Measurements from ENCODE around the gene SMPD1. TPM values are rescaled to one million over a fixed set of nuclear protein-coding genes. Genes with fewer than 3 reads are reported as not detected.

SMPD1 gene
- 10 to 100 TPM; 15.7 to 30.4 (median 17.3) TPM for total RNA-seq

- Histone ChIP-seq H3K36me3 (no peaks in the 10 kb centered on the region), H3K4me1 (peaks cover 0 to 10% of the 10 kb centered on the region in 2 donors), H3K9me3 (no peaks in the 10 kb centered on the region), H3K27ac (peak within 1 kb of the TSS; percentile 95 to 96), H3K4me3 (peak within 1 kb of the TSS; percentile 67 to 86 (median 76)), H3K27me3 (no peaks in the 10 kb centered on the region)
- TF ChIP-seq POLR2A (IDR thresholded peaks at IDR 0.05) = peak; percentile 10
- TF ChIP-seq CTCF (IDR thresholded peaks at IDR 0.05) = no peak
- TF ChIP-seq POLR2AphosphoS5 (IDR thresholded peaks at IDR 0.05) = peak; percentile 81 to 86 (median 83)
- intact Hi-C loops (cut with DNase I; ENCODE audit: low total_unique reads) = loop anchor here (10.0 kb wide), 1 partner anchor 45 kb away; no protein-coding TSS in a partner anchor
- DNase-seq (ENCODE audit: low spot score in 2 of 2) = peak; percentile 89 to 90
Measured at GRCh38 chr11:6389905-6390717, at the start of gene SMPD1. Gene SMPD1, plus strand, starts transcription at chr11:6390474. Its CDS starts 125 bp downstream, at chr11:6390599.

GRCh38 chr11:6345366-6345765 is 44.9 kb upstream of the SMPD1 start:
- no peaks in the 10 kb centered on the region for H3K36me3 ChIP-seq
- H3K9me3 ChIP-seq = no peaks in the 10 kb centered on the region
- no peaks in the 10 kb centered on the region for H3K27me3 ChIP-seq
- H3K4me1 ChIP-seq = no peaks in the 10 kb centered on the region
- H3K4me3 ChIP-seq = no peak overlapping the region
- no peak overlapping the region for H3K27ac ChIP-seq
- TF ChIP-seq POLR2A (IDR thresholded peaks at IDR 0.05) = no peak
- TF ChIP-seq POLR2AphosphoS5 (IDR thresholded peaks at IDR 0.05) = no peak
- TF ChIP-seq CTCF (IDR thresholded peaks at IDR 0.05) = no peak
- DNase-seq (ENCODE audit: low spot score in 2 of 2) = no peak
- intact Hi-C loops (cut with DNase I; ENCODE audit: low total_unique reads) = no loop called here

GRCh38 chr11:6350043-6350442 is 40.2 kb upstream of the SMPD1 start:
- Histone ChIP-seq H3K4me3 (no peak overlapping the region), H3K27ac (no peak overlapping the region), H3K9me3 (no peaks in the 10 kb centered on the region), H3K27me3 (no peaks in the 10 kb centered on the region), H3K36me3 (no peaks in the 10 kb centered on the region), H3K4me1 (no peaks in the 10 kb centered on the region)
- no peak for DNase-seq (ENCODE audit: low spot score in 2 of 2)
- TF ChIP-seq CTCF (IDR thresholded peaks at IDR 0.05) = no peak
- TF ChIP-seq POLR2AphosphoS5 (IDR thresholded peaks at IDR 0.05) = no peak
- TF ChIP-seq POLR2A (IDR thresholded peaks at IDR 0.05) = no peak
- intact Hi-C loops (cut with DNase I; ENCODE audit: low total_unique reads) = no loop called here

GRCh38 chr11:6350486-6350885 is 39.8 kb upstream of the SMPD1 start:
- intact Hi-C loops (cut with DNase I; ENCODE audit: low total_unique reads) = no loop called here

More at GRCh38 chr11:6350486-6350885, 39.8 kb upstream of the SMPD1 start:
- Histone ChIP-seq H3K36me3 (no peaks in the 10 kb centered on the region), H3K4me1 (no peaks in the 10 kb centered on the region), H3K27me3 (no peaks in the 10 kb centered on the region), H3K27ac (no peak overlapping the region), H3K4me3 (no peak overlapping the region), H3K9me3 (no peaks in the 10 kb centered on the region)
- DNase-seq (ENCODE audit: low spot score in 2 of 2) = no peak
- TF ChIP-seq POLR2A (IDR thresholded peaks at IDR 0.05) (no peak), CTCF (IDR thresholded peaks at IDR 0.05) (no peak), POLR2AphosphoS5 (IDR thresholded peaks at IDR 0.05) (no peak)
